ENCODE data around the gene NPC2.

The NPC2 gene

DNA sequence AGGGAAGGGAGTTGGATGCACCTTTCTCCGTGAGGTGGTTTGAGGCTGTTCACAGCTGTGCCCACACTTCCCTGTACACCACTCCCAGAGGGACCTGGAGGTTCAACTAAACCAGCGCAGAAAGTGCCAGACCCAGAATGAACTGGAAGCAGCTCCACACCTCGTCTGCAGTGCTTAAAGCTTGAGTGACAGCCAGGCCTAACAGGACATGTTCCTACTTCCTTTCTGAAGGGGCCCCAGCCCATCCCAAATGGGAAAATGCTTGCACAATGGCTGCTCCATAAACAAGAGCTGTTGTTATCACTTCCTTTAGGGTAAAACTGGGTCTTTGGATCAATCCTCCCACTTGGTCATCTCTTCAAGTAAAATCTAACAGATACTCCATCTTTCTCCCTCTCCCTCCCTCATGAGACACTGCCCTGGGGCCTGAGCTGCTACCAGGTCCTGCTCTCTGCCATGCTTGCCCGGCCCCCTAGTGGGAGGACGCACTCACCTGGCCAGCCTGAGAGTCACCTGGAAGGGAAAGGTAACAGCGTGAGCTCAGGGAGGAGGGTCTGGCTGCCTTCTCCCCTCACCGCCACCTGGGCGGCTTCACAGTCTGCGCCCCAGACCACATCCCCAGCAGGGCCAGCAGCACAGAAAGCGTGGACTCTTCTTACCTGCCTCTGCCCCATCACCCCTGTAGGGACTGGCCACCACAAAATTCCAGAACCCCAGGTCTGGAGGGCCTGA is 33.9 kb upstream of the NPC2 start:
- TF ChIP-seq POLR2A (IDR thresholded peaks at IDR 0.05; ENCODE audit: low read length) (no peak), GATA1 (IDR thresholded peaks at IDR 0.05; ENCODE audit: low read depth, low read length) (no peak)
- DNase-seq: no peak

GRCh38 chr14:74525361-74525851 is 32.3 kb upstream of the NPC2 start:
- TF ChIP-seq POLR2A (IDR thresholded peaks at IDR 0.05; ENCODE audit: low read length) (no peak), GATA1 (IDR thresholded peaks at IDR 0.05; ENCODE audit: low read depth, low read length) (no peak)
- no peak for DNase-seq

- DNase-seq: no peak
- TF ChIP-seq POLR2A (IDR thresholded peaks at IDR 0.05; ENCODE audit: low read length) (no peak), GATA1 (IDR thresholded peaks at IDR 0.05; ENCODE audit: low read depth, low read length) (no peak)
Measured at GRCh38 chr14:74524812-74525135, 31.7 kb upstream of the NPC2 start.

- no peak for DNase-seq
- TF ChIP-seq POLR2A (IDR thresholded peaks at IDR 0.05; ENCODE audit: low read length) (no peak), GATA1 (IDR thresholded peaks at IDR 0.05; ENCODE audit: low read depth, low read length) (no peak)
Measured at GRCh38 chr14:74524076-74524811, 31.1 kb upstream of the NPC2 start.

DNA sequence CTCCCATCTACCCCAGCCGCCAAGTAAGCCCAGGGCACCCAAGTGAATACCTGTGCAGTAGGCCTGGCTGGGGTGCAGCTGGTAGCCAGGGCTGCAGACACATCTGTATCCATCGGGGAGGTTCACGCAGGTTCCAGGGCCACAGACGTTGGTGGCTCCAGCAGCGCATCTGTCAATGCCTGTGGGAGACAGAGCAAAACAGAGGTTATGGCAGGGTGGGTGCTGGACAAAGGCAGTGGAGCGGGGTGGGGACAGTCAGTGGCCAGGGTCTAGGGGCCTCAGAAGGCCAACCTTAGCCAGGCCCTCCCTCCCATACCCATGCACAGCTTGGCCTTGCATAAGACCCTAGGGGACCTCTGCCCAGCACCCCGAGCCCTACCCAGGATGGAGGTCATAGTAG is 29.6 kb upstream of the NPC2 start:
- DNase-seq: no peak
- TF ChIP-seq POLR2A (IDR thresholded peaks at IDR 0.05; ENCODE audit: low read length) (no peak), GATA1 (IDR thresholded peaks at IDR 0.05; ENCODE audit: low read depth, low read length) (no peak)

DNA sequence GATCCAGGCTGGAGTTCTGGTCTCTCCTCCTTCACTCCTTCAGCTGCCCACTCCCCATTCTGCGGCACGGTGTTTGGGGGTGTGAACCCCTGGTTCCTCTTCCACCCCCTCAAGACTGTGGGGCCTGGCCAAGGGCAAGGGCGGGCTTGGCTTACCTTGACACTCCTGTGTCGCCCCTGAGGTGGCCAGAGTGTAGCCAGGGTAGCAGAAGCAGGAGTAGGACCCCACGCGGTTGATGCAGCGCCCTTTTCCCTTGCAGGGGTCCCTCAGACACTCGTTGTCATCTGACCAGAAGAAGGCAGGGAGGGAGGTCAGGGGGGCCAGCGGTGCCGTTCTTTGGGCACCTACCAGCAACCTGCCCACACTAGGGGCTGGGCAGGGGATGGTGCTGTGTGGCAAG is 28.7 kb upstream of the NPC2 start:
- DNase-seq: no peak
- TF ChIP-seq GATA1 (IDR thresholded peaks at IDR 0.05; ENCODE audit: low read depth, low read length) (no peak), POLR2A (IDR thresholded peaks at IDR 0.05; ENCODE audit: low read length) (no peak)

GRCh38 chr14:74519316-74520074 is 26.4 kb upstream of the NPC2 start:
- TF ChIP-seq POLR2A (IDR thresholded peaks at IDR 0.05; ENCODE audit: low read length): no peak
- TF ChIP-seq GATA1 (IDR thresholded peaks at IDR 0.05; ENCODE audit: low read depth, low read length): no peak
- no peak for DNase-seq

GRCh38 chr14:74518221-74518620 is 25.1 kb upstream of the NPC2 start:
- no peak for TF ChIP-seq GATA1 (IDR thresholded peaks at IDR 0.05; ENCODE audit: low read depth, low read length)
- TF ChIP-seq POLR2A (IDR thresholded peaks at IDR 0.05; ENCODE audit: low read length): no peak
- no peak for DNase-seq

GRCh38 chr14:74517731-74518130 is 24.6 kb upstream of the NPC2 start:
- DNase-seq: no peak
- no peak for TF ChIP-seq POLR2A (IDR thresholded peaks at IDR 0.05; ENCODE audit: low read length)
- no peak for TF ChIP-seq GATA1 (IDR thresholded peaks at IDR 0.05; ENCODE audit: low read depth, low read length)

DNA sequence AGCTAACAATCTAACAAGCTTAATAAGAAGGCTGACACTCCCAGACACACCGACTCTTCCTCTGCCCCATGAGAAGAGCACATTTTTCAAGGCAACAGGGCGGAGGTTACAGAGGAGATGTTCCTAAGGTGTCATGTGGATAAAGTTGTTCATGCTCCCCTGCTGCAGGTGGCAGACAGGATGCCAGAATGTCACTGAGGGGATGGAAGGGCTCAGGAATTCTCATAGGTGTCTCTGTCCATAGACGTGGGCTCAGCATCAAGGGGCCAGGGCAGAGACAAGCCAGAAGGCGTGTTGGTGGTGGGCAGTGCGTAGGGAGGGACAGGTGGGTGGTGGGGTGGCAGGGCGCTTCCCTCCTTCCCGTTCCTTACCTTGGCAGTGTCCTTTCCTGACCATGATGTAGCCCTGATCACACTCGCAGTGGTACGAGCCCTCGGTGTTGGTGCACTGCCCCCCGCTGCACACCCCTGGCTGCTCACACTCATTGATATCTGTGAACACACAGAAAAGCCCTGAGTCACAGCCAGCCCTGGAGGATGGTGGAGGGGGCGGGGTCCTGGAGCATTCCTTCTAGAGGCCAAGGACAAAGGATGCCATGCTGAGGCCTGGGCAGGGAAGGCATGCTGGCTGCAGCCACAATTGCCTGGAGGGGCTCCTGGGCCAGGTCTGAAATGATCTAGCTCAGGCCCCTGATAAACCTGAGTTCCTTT is 23.5 kb upstream of the NPC2 start:
- TF ChIP-seq GATA1 (IDR thresholded peaks at IDR 0.05; ENCODE audit: low read depth, low read length): no peak
- no peak for TF ChIP-seq POLR2A (IDR thresholded peaks at IDR 0.05; ENCODE audit: low read length)
- no peak for DNase-seq

DNA sequence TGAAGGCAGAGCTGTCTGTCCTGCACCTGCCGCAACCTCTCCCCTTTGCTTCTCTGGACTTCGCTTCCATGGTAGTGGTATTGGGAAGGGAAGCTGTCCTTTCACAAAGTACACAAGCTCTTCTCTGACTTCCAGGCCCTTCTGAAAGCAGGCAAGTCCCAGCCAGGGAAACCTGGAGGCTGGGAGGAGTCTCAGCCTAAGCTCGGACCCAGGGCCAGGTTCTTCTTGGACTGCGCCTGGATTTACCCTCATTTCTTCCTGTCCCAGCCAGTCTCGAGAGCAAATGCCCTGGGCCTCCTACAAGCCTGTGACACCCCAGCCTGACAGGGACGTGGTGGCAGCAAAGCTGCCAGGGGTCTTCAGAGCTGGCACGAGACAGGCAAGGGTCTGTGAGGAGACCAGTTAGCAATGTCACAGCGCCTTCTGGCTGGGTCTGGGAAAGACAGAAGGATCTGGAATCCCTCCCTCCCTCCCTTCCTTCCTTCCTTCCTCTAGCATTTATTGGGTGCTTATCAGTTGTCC is 22.8 kb upstream of the NPC2 start:
- no peak for DNase-seq
- TF ChIP-seq GATA1 (IDR thresholded peaks at IDR 0.05; ENCODE audit: low read depth, low read length) (no peak), POLR2A (IDR thresholded peaks at IDR 0.05; ENCODE audit: low read length) (no peak)

GRCh38 chr14:74514471-74514941 is 21.4 kb upstream of the NPC2 start:
- no peak for TF ChIP-seq POLR2A (IDR thresholded peaks at IDR 0.05; ENCODE audit: low read length)
- TF ChIP-seq GATA1 (IDR thresholded peaks at IDR 0.05; ENCODE audit: low read depth, low read length): no peak
- DNase-seq: no peak

Measured in erythroblast (primary cell).